Right atrium auricular region (tissue), 2 donors: ENCODE data around the gene FSIP1. TPM values are rescaled to one million over a fixed set of nuclear protein-coding genes. Genes with fewer than 3 reads are reported as not detected.

Experiments
- DNase-seq: peaks from one replicate; pipeline ENCODE4 v3.0.0-alpha.2; 2019; ENCODE audit warnings: low spot score
- H3K27ac ChIP-seq, 2 donors: fragments of 200-600 bp; sonication (generic); 1 replicate in 1 of 2; 2 replicates in 1 of 2; pipeline ENCODE4 v1.5.1; 2016 to 2019
- H3K27me3 ChIP-seq, 2 donors: fragments of 200-600 bp; sonication (generic); one replicate each; pipeline versions ENCODE4 v1.5.1 to v1.6.0; 2017 to 2019
- H3K36me3 ChIP-seq: fragments of 200-600 bp; sonication (generic); one replicate; pipeline ENCODE4 v1.5.1; 2016
- H3K4me1 ChIP-seq, 2 donors: fragments of 200-600 bp; sonication (generic); one replicate each; pipeline versions ENCODE4 v1.5.1 to v1.6.0; 2017 to 2019
- H3K4me3 ChIP-seq, 2 donors: fragments of 200-600 bp; sonication (generic); 1 replicate in 1 of 2; 2 replicates in 1 of 2; pipeline ENCODE4 v1.5.1; 2017 to 2019; ENCODE audit warnings: mild to moderate bottlenecking in 1 of 2, moderate library complexity in 1 of 2
- H3K9me3 ChIP-seq, 2 donors: fragments of 200-600 bp; sonication (generic); one replicate each; pipeline ENCODE4 v1.5.1; 2019
- CTCF ChIP-seq, 2 donors: fragments of 200-600 bp; sonication (generic); IDR thresholded peaks; one replicate each; pipeline ENCODE4 v1.5.1; 2019; ENCODE audit warnings: antibody characterized with exemption in 2 of 2
- total RNA-seq, 2 donors: library from RNA; depleted of rRNA; stranded (reverse); fragments of >200 nt; gene quantifications; one replicate each; pipeline ENCODE4 v1.1.0, GENCODE V29; 2016

Gene FSIP1
- total RNA-seq, 2 donors from 2014 or later, result 0.24 TPM; not detected in 1

GRCh38 chr15:39640665-39641064 lies 142.0 kb downstream of the FSIP1 start:
- TF ChIP-seq CTCF (IDR thresholded peaks at IDR 0.05), result no peak
- no peak for DNase-seq
- Histone ChIP-seq H3K36me3 (no peaks in the 10 kb centered on the region), H3K9me3 (no peaks in the 10 kb centered on the region), H3K4me3 (no peak overlapping the region), H3K27me3 (no peaks in the 10 kb centered on the region), H3K27ac (no peak overlapping the region), H3K4me1 (peaks cover 0 to 11% of the 10 kb centered on the region in 2 donors)

GRCh38 chr15:39639037-39639436 lies 143.6 kb downstream of the FSIP1 start:
- H3K27ac ChIP-seq, result no peak overlapping the region
- peaks cover 0 to 6% of the 10 kb centered on the region in 2 donors for H3K4me1 ChIP-seq
- TF ChIP-seq CTCF (IDR thresholded peaks at IDR 0.05), result no peak
- H3K9me3 ChIP-seq, result no peaks in the 10 kb centered on the region
- H3K27me3 ChIP-seq, result no peaks in the 10 kb centered on the region
- no peaks in the 10 kb centered on the region for H3K36me3 ChIP-seq
- no peak for DNase-seq
- no peak overlapping the region for H3K4me3 ChIP-seq

GRCh38 chr15:39638041-39638440 lies 144.6 kb downstream of the FSIP1 start:
- no peak for DNase-seq
- Histone ChIP-seq H3K4me3 (no peak overlapping the region), H3K27ac (no peak overlapping the region), H3K9me3 (no peaks in the 10 kb centered on the region), H3K4me1 (peaks cover 0 to 6% of the 10 kb centered on the region in 2 donors), H3K27me3 (no peaks in the 10 kb centered on the region), H3K36me3 (no peaks in the 10 kb centered on the region)
- no peak for TF ChIP-seq CTCF (IDR thresholded peaks at IDR 0.05)

- TF ChIP-seq CTCF (IDR thresholded peaks at IDR 0.05), result no peak
- no peak overlapping the region for H3K27ac ChIP-seq
- no peaks in the 10 kb centered on the region for H3K27me3 ChIP-seq
- no peaks in the 10 kb centered on the region for H3K9me3 ChIP-seq
- H3K36me3 ChIP-seq, result no peaks in the 10 kb centered on the region
- no peak for DNase-seq
- peaks cover 0 to 32% of the 10 kb centered on the region in 2 donors for H3K4me1 ChIP-seq
- H3K4me3 ChIP-seq, result no peak overlapping the region
These were observed 151.3 kb downstream of the FSIP1 start for GRCh38 chr15:39631357-39631756.

- Histone ChIP-seq H3K36me3 (no peaks in the 10 kb centered on the region), H3K27ac (peak overlapping the region in 1 of 2 donors; percentile 89), H3K27me3 (no peaks in the 10 kb centered on the region), H3K9me3 (no peaks in the 10 kb centered on the region), H3K4me1 (peaks cover 0 to 46% of the 10 kb centered on the region in 2 donors), H3K4me3 (no peak overlapping the region)
- DNase-seq, result no peak
- TF ChIP-seq CTCF (IDR thresholded peaks at IDR 0.05), result no peak
These were observed 152.7 kb downstream of the FSIP1 start for GRCh38 chr15:39629906-39630305.

GRCh38 chr15:39629371-39629770 lies 153.3 kb downstream of the FSIP1 start:
- TF ChIP-seq CTCF (IDR thresholded peaks at IDR 0.05), result no peak
- Histone ChIP-seq H3K27ac (peak overlapping the region; percentile 57 to 89), H3K4me1 (peaks cover 0 to 51% of the 10 kb centered on the region in 2 donors), H3K36me3 (no peaks in the 10 kb centered on the region), H3K27me3 (no peaks in the 10 kb centered on the region), H3K4me3 (no peak overlapping the region), H3K9me3 (no peaks in the 10 kb centered on the region)
- DNase-seq, result no peak
